ENCODE measurements around the gene PGBD4.
"Not testable (repeated sequence)": the region's sequence is repeated elsewhere in the genome, so short reads cannot be mapped to it uniquely, and the experiment has no call there.

The PGBD4 gene

DNA sequence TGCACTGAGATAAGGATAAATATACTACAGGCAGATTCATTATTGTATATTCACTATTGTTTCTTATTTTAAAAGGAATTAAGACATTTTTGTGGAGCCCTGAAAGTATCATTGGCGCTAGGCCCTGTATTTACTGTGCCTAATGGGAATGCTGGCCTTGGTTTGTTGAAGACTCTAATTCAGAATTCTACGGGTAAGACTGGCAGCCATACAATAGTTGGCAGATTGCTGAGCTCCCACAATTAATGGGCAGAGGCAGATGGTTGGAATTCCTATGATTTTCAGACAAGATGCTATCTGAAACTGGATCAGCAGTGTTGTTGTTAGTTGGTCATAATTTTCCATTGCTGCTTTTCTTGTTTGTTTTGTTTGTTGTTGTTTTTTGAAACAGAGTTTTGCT lies 14.7 kb downstream of the PGBD4 start:
- H3K27me3 ChIP-seq (ENCODE audit: control insufficient read depth, insufficient read depth, low read length) = no peaks in the 10 kb centered on the region
- H3K36me3 ChIP-seq (ENCODE audit: control insufficient read depth, insufficient read depth, low read length) = no peaks in the 10 kb centered on the region
- no peaks in the 10 kb centered on the region for H3K4me1 ChIP-seq (ENCODE audit: control insufficient read depth, insufficient read depth, low read length)
- H3K9me3 ChIP-seq (ENCODE audit: control insufficient read depth, insufficient read depth, low read length) = no peaks in the 10 kb centered on the region
- H3K4me3 ChIP-seq (ENCODE audit: low read depth, low read length) = no peak overlapping the region
- H3K9ac ChIP-seq (ENCODE audit: low read depth, low read length) = no peak overlapping the region

DNA sequence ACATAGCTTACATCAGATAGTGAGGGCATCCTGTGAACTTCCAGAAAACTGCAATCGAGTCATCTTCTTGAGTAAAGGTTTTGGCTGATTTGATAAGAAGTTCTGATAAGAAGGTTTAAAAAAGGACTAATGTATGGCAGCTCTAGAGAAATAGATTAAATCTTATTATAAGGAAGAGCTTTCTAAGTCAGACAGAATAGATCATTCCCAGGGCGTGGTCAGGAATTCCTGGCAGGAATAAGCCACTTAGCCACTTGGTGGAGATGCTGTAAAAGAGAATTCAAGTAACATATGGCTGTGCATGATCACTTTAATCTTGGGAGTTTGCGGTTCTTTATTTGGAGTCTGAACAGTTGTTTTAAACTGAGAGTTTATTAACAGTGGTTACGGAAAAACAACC lies 17.4 kb downstream of the PGBD4 start:
- no peaks in the 10 kb centered on the region for H3K9me3 ChIP-seq (ENCODE audit: control insufficient read depth, insufficient read depth, low read length)
- H3K4me3 ChIP-seq (ENCODE audit: low read depth, low read length) = no peak overlapping the region
- no peak overlapping the region for H3K9ac ChIP-seq (ENCODE audit: low read depth, low read length)
- H3K36me3 ChIP-seq (ENCODE audit: control insufficient read depth, insufficient read depth, low read length) = no peaks in the 10 kb centered on the region
- no peaks in the 10 kb centered on the region for H3K4me1 ChIP-seq (ENCODE audit: control insufficient read depth, insufficient read depth, low read length)
- H3K27me3 ChIP-seq (ENCODE audit: control insufficient read depth, insufficient read depth, low read length) = no peaks in the 10 kb centered on the region

DNA sequence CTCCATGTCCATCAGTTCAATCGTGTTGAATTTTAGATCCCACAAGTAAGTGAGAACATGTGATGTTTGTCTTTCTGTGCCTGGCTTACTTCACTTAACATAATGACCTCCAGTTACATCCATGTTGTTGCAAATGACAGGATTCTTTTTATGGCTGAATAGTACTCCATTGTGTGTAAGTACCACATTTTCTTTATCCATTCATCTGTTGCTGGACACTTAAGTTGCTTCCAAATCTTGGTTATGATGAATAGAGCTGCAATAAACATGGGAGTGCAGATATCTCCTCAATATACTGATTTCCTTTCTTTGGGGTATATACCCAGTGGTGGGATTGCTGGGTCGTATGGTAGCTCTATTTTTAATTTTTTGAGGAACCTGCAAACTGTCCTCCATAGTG lies 18.5 kb downstream of the PGBD4 start:
- H3K9me3 ChIP-seq (ENCODE audit: control insufficient read depth, insufficient read depth, low read length); H3K36me3 ChIP-seq (ENCODE audit: control insufficient read depth, insufficient read depth, low read length); H3K27me3 ChIP-seq (ENCODE audit: control insufficient read depth, insufficient read depth, low read length); H3K4me3 ChIP-seq (ENCODE audit: low read depth, low read length); H3K4me1 ChIP-seq (ENCODE audit: control insufficient read depth, insufficient read depth, low read length); H3K9ac ChIP-seq (ENCODE audit: low read depth, low read length): not testable (repeated sequence)

DNA sequence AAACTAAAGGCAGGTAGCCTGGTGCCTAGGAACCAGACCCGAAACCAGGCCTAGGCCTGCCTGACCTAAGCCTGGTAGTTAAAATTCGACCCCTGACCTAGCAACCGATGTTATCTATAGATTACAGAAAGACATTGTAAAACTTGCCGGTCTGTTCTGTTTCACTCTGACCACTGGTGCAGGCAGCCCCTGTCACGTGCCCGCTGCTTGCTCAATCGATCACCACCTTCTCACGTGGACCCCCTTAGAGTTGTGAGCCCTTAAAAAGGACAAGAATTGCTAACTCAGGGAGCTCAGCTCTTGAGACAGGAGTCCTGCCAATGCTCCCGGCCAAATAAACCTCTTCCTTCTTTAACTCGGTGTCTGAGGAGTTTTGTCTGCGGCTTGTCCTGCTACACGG lies 19.9 kb downstream of the PGBD4 start:
- not testable (repeated sequence) for H3K4me3 ChIP-seq (ENCODE audit: low read depth, low read length); H3K27me3 ChIP-seq (ENCODE audit: control insufficient read depth, insufficient read depth, low read length); H3K9me3 ChIP-seq (ENCODE audit: control insufficient read depth, insufficient read depth, low read length); H3K4me1 ChIP-seq (ENCODE audit: control insufficient read depth, insufficient read depth, low read length); H3K9ac ChIP-seq (ENCODE audit: low read depth, low read length); H3K36me3 ChIP-seq (ENCODE audit: control insufficient read depth, insufficient read depth, low read length)

DNA sequence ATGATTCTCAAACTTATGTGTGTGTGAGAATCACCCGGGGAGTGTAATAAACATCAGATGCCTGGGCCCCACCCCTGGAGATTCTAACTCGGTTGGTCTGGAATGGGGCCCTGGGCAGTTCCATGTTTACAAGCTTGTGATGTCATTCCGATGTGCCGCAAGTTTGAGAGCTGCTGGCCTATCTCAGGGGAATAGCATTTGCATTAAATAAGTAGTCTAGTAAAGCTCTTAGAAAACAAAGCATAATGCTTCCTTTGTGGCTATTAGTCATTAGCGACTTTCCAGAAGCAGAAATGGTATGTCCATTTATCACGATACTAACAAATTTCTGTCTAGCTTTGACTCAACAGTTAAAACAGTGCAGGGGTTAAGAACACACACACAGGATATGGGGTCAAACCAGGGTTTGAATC lies 20.9 kb downstream of the PGBD4 start:
- Histone ChIP-seq H3K4me1 (ENCODE audit: control insufficient read depth, insufficient read depth, low read length) (no peaks in the 10 kb centered on the region), H3K9ac (ENCODE audit: low read depth, low read length) (no peak overlapping the region)

DNA sequence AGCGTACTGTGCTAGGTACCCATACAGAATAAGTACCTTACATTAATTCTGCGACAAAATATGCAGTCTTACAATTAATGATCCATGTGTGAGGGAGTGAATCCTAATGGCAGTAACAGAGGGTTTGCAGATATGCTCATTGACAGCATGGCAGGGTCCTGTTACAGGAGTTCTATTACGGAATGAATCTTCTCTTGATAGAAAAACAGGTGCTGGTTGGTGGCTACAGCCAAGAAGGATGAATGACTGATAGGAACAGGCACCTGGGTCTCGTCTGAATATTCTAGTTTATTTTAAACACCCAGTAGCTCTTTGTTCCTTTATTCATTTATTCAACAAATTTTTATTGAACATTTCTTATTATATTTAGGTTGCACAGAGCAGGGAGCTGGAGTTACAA lies 22.8 kb downstream of the PGBD4 start:
- no peaks in the 10 kb centered on the region for H3K4me1 ChIP-seq (ENCODE audit: control insufficient read depth, insufficient read depth, low read length)
- H3K9me3 ChIP-seq (ENCODE audit: control insufficient read depth, insufficient read depth, low read length) = no peaks in the 10 kb centered on the region
- no peak overlapping the region for H3K4me3 ChIP-seq (ENCODE audit: low read depth, low read length)
- H3K9ac ChIP-seq (ENCODE audit: low read depth, low read length) = no peak overlapping the region
- H3K27me3 ChIP-seq (ENCODE audit: control insufficient read depth, insufficient read depth, low read length) = no peaks in the 10 kb centered on the region
- no peaks in the 10 kb centered on the region for H3K36me3 ChIP-seq (ENCODE audit: control insufficient read depth, insufficient read depth, low read length)

More for the DNA sequence above, 20.9 kb downstream of the PGBD4 start:
- Histone ChIP-seq H3K27me3 (ENCODE audit: control insufficient read depth, insufficient read depth, low read length) (no peaks in the 10 kb centered on the region), H3K9me3 (ENCODE audit: control insufficient read depth, insufficient read depth, low read length) (no peaks in the 10 kb centered on the region), H3K36me3 (ENCODE audit: control insufficient read depth, insufficient read depth, low read length) (no peaks in the 10 kb centered on the region), H3K4me3 (ENCODE audit: low read depth, low read length) (no peak overlapping the region)

DNA sequence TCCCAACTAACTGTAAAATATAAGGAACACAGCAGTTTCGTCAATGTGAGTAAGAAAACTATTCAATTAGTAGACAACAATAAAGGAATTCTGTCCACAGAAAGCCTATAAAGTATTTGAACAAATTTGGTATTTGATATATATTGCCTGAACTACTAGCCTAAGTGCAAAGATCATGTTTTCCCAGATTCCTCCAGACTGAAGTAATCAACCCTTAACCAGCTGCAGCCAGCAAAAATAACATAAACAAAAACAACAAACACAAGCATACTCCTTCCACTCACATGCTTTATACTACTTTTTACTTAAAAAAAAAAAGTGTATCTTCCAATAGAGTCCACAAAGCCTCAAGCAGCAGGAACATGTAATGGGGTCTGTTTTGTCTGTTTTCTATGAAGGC lies 24.1 kb downstream of the PGBD4 start:
- no peak overlapping the region for H3K9ac ChIP-seq (ENCODE audit: low read depth, low read length)

DNA sequence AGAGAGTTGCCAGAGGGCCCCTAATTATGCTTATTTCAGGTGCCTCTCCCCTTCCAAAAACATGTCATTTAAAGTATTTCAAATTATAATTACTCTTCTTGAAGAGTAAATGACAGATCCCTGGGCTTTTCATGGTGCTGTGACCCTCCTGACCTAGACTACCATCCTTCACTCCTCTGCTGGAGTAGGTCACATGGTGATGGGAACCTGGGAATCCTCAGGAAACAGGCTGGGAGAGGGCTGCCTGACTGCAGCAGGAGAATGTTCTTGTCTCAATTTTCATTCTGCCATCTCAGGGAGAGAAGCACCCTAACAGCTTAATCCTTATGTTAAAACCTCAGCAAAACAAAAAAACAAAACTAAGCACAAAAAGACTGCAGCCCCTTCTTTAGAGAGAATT lies 24.6 kb downstream of the PGBD4 start:
- Histone ChIP-seq H3K9ac (ENCODE audit: low read depth, low read length) (no peak overlapping the region), H3K4me1 (ENCODE audit: control insufficient read depth, insufficient read depth, low read length) (no peaks in the 10 kb centered on the region), H3K9me3 (ENCODE audit: control insufficient read depth, insufficient read depth, low read length) (no peaks in the 10 kb centered on the region), H3K36me3 (ENCODE audit: control insufficient read depth, insufficient read depth, low read length) (no peaks in the 10 kb centered on the region), H3K27me3 (ENCODE audit: control insufficient read depth, insufficient read depth, low read length) (no peaks in the 10 kb centered on the region), H3K4me3 (ENCODE audit: low read depth, low read length) (no peak overlapping the region)

More for the DNA sequence above, 24.1 kb downstream of the PGBD4 start:
- H3K4me3 ChIP-seq (ENCODE audit: low read depth, low read length) = no peak overlapping the region
- no peaks in the 10 kb centered on the region for H3K4me1 ChIP-seq (ENCODE audit: control insufficient read depth, insufficient read depth, low read length)
- no peaks in the 10 kb centered on the region for H3K36me3 ChIP-seq (ENCODE audit: control insufficient read depth, insufficient read depth, low read length)
- no peaks in the 10 kb centered on the region for H3K27me3 ChIP-seq (ENCODE audit: control insufficient read depth, insufficient read depth, low read length)
- H3K9me3 ChIP-seq (ENCODE audit: control insufficient read depth, insufficient read depth, low read length) = no peaks in the 10 kb centered on the region

DNA sequence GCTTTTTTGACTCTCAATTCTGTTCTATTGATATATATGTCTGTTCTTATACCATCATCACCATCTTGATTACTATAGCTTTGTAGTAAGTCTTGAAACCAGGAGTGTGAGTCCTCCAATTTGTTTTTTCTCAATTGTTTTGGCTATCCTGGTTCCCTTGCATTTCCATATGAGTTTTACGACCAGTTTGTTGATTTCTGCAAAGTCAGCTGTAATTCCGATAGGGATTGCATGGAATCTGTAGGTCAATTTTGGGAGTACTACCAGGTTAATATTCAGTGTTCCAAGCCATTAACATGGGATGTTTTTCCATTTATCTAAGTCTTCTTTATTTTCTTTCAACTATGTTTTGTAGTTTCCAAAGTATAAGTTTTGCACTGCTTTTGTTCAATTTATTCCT lies 27.0 kb downstream of the PGBD4 start:
- Histone ChIP-seq H3K36me3 (ENCODE audit: control insufficient read depth, insufficient read depth, low read length) (no peaks in the 10 kb centered on the region), H3K4me3 (ENCODE audit: low read depth, low read length) (no peak overlapping the region), H3K9ac (ENCODE audit: low read depth, low read length) (no peak overlapping the region), H3K4me1 (ENCODE audit: control insufficient read depth, insufficient read depth, low read length) (no peaks in the 10 kb centered on the region), H3K27me3 (ENCODE audit: control insufficient read depth, insufficient read depth, low read length) (no peaks in the 10 kb centered on the region), H3K9me3 (ENCODE audit: control insufficient read depth, insufficient read depth, low read length) (no peaks in the 10 kb centered on the region)

DNA sequence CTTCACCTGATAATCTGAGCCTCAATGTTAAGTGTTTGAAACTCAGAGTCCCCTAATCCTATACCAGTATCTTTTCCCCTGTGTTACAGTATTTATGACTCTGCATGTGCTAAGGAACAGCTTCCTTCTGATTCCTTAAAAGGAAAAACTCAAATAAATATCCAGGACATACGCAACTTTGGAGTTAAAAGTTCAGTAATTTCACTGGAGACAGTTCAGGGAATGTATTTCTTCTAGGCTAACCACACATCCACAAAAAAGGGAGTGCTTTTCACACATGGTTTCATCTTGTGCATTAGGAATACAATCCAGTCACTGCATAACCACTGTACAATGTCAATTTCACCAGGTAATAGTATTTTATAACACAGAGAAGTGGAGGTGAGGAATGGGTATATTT lies 31.0 kb downstream of the PGBD4 start:
- Histone ChIP-seq H3K9ac (ENCODE audit: low read depth, low read length) (no peak overlapping the region), H3K4me1 (ENCODE audit: control insufficient read depth, insufficient read depth, low read length) (no peaks in the 10 kb centered on the region), H3K4me3 (ENCODE audit: low read depth, low read length) (no peak overlapping the region), H3K9me3 (ENCODE audit: control insufficient read depth, insufficient read depth, low read length) (no peaks in the 10 kb centered on the region), H3K27me3 (ENCODE audit: control insufficient read depth, insufficient read depth, low read length) (no peaks in the 10 kb centered on the region), H3K36me3 (ENCODE audit: control insufficient read depth, insufficient read depth, low read length) (no peaks in the 10 kb centered on the region)

DNA sequence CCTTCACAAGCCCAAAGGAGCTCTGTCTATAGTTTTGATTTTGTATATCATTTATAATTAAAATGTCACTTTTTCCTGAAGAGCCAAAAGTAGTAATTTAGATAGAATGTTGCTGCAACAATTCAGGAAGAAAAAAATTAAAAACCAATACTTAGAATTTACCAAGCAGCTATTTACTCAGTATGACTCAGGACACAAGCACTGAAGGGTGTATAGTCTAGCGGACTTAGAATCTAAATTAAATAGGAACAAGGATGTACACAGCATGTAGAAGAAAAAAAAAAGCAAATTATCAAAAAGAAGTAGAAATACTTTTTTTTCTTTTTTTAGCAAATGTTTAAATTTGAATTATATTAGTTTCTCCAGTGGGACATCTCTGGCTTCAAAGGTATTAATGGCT lies 31.6 kb downstream of the PGBD4 start:
- Histone ChIP-seq H3K9ac (ENCODE audit: low read depth, low read length) (no peak overlapping the region), H3K4me1 (ENCODE audit: control insufficient read depth, insufficient read depth, low read length) (no peaks in the 10 kb centered on the region), H3K27me3 (ENCODE audit: control insufficient read depth, insufficient read depth, low read length) (no peaks in the 10 kb centered on the region), H3K4me3 (ENCODE audit: low read depth, low read length) (no peak overlapping the region), H3K9me3 (ENCODE audit: control insufficient read depth, insufficient read depth, low read length) (no peaks in the 10 kb centered on the region), H3K36me3 (ENCODE audit: control insufficient read depth, insufficient read depth, low read length) (no peaks in the 10 kb centered on the region)

DNA sequence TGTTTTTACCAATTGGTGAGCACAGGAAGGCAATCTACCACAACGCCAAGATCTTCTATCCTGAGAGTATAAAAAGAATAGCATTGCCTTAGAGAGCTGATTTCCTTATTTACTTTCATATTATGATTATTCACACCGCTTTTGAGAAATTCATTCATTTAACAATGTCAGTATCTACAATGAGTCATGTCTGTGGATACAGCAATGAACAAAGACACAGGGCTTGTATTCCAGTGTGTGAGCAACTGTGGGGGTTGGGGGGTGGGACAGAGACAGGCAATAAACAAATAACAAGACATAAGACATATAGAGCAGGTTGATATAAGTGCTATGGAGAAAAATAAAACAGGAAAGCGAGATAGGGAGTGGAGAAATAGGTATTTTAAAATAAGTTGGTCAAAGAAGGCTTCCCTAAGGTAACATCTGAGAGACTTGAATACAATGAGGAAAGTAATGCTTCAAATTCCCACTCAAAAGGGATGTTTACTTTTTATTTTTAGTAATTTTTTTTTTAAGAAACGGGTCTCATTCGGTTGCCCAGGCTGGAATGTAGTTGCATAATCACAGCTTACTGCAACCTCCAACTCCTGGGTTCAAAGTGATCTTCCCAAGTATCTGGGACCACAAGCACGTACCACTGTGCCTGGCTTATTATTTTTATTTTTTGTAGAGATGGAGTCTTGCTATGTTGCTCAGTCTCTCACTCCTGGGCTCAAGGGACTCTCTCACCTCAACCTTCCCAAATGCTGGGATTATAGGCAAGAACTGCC lies 45.7 kb downstream of the PGBD4 start:
- Histone ChIP-seq H3K36me3 (ENCODE audit: control insufficient read depth, insufficient read depth, low read length) (peaks cover 9% of the 10 kb centered on the region), H3K27me3 (ENCODE audit: control insufficient read depth, insufficient read depth, low read length) (no peaks in the 10 kb centered on the region), H3K4me3 (ENCODE audit: low read depth, low read length) (no peak overlapping the region), H3K4me1 (ENCODE audit: control insufficient read depth, insufficient read depth, low read length) (no peaks in the 10 kb centered on the region), H3K9me3 (ENCODE audit: control insufficient read depth, insufficient read depth, low read length) (no peaks in the 10 kb centered on the region), H3K9ac (ENCODE audit: low read depth, low read length) (no peak overlapping the region)

All from iPS-15b (cell line).